ENCODE results near the gene RPS6KA2.
"Not testable (repeated sequence)": the region's sequence is repeated elsewhere in the genome, so short reads cannot be mapped to it uniquely, and the experiment has no call there.

The RPS6KA2 gene

GRCh38 chr6:166411721-166412151, 215.3 kb downstream of the RPS6KA2 start:
- peak; percentile 30 for DNase-seq

DNA sequence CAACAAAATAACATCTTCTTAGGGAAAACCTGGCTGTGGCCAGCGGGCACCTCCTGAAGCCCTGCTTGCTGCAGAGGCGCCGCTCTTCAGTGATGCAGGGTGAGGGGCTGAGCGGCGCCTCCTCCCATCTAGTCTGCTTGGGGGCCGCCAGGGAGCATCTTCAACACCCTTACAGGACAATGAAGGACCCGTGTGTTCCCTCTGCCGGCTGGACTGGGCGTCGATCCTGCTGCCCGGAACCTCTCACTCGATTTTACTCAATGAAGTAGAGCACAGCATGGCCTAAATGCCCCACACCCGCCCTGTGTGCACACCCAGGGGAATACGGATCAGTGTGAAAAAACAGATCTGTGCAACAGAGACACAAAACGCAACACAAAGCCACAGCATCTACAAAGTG, 215.8 kb downstream of the RPS6KA2 start:
- no peak for DNase-seq

DNA sequence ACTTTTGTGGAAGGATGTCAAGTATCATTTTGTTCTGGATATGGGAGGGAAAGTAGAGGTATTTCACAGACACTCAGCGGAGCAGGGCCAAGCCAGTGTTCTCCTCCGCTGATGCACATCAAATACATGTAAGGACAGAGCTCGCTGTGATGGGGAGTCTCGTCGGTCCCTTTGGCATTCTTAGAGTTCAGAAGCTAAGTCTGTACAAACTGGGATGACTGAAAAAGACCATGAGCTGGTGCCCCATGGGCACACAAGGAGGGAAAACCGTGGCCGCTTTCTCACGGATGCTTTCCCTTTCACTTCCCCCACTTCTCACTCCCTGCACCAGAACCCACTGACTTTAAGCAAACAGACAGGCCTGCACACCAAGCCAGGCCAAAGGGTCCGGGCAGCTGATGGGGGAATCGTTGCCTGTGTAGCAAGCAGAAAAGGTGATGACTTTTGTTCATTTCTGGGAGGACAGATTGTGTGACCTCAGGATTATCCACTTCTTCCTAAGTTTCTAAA, 216.6 kb downstream of the RPS6KA2 start:
- no peak for DNase-seq

- no peak for DNase-seq
Measured at GRCh38 chr6:166408936-166409755, 217.9 kb downstream of the RPS6KA2 start.

DNA sequence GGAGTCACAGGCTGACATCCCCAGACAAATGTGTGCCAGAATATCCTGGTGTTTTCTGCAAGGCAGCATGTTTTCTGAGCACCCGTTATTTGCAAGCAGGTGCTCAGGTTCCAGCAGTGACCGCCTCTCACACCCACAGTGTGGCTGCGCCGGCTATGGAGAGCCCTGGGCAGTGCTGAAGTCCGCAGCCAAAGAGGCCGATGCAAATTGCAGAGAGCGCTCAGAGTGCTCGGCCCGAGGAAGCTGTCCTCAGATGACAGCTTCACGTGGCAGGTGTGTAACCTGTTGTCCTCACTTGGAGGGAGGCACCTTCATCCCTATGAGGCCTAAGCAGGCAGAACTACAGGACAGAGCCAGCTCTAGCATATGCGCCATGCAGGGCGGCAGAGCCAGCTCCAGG, 220.9 kb downstream of the RPS6KA2 start:
- no peak for DNase-seq

DNA sequence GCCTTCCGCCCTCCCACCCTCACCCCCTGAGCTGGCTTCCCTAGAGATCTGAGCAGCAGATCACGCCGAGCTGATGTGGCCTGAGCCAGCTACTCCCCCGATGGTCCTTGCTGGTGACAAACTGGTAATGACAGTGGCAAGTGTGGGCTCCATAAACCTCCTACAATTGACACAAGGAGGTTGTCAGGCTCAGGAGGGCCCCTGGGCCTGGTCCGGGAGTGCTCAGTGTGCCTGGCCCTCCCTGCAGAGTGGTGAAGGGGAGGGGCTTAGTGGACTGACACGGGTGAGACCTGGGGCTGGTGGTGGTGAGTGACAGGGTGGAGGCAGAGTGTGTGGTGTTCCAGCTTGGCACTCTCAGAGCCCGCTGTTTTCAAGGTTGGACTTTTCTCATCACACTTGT, 221.7 kb downstream of the RPS6KA2 start:
- DNase-seq, result no peak

- DNase-seq, result no peak
Measured at GRCh38 chr6:166402582-166403277, 224.3 kb downstream of the RPS6KA2 start.

- peak; percentile 60 for DNase-seq
Measured at GRCh38 chr6:166400649-166401250, 226.3 kb downstream of the RPS6KA2 start.

DNA sequence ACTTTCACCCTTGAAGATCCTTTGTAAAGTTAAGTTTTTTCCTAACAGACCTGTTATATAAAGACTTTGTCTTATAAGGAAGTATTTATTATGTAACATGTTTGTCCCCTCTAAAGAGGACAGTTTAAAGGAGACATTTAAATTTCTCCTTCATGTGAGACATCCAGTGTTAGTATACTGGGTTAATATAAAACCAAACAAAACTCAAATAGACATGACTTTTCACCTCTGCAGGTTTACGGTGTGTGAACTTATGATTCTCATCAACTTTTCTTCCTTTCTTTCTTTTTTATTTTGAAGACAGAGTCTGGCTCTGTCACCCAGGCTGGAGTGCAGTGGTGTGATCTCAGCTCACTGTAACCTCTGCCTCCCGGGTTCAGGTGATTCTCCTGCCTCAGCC, 226.9 kb downstream of the RPS6KA2 start:
- no peak for DNase-seq

GRCh38 chr6:166398348-166398747, 228.7 kb downstream of the RPS6KA2 start:
- DNase-seq, result no peak

DNA sequence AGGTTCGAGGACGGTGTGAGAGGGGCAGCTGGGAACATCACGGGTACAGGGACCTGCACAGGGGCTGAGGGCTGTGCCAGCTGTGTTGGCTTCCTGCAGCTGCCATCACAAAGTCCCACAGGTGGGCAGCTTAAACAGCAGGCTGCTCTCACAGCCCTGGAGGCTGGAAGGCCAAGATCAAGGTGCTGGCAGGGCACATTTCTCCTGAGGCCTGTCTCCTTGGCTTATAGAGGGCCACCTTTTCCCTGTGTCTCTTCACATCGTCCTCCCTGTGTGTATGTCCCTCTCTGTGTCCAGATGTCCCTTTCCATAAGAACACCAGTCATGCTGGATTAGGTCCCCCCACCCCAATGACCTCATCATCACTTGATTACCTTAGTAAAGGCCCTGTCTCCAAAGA, 229.2 kb downstream of the RPS6KA2 start:
- no peak for DNase-seq

- no peak for DNase-seq
Measured at GRCh38 chr6:166395778-166396177, 231.3 kb downstream of the RPS6KA2 start.

DNA sequence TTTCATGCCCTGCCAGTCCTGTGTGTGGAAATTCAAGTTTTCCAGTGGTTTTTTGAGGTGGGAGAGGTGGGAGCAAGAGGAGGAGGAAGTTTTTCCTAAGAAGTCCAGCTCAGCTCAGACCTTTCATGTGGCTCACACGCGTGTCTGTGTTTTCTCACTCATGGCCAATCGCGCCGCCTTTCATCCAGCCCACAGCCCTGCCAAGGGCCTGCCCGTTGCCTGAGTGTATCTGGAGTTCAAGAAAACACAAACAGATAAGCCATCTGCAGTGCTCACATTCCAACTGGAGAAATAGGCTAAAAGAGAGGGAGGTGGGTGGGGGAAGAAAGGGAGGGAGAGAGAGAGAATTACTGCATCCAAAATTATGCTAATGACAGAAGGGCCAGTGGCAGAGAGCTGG, 231.7 kb downstream of the RPS6KA2 start:
- no peak for DNase-seq

- DNase-seq, result no peak
Measured at GRCh38 chr6:166394036-166394892, 232.8 kb downstream of the RPS6KA2 start.

DNA sequence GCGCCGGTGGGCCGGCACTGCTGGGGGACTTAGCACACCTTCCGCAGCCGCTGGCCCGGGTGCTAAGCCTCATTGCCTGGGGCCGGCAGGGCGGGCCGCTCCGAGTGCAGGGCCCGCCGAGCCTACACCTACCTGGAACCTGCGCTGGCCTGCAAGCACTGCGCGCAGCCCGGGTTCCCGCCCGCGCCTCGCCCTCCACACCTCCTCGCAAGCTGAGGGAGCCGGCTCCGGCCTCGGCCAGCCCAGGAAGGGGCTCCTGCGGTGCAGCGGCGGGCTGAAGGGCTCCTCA, 233.6 kb downstream of the RPS6KA2 start:
- no peak for DNase-seq

GRCh38 chr6:166392755-166393534, 234.1 kb downstream of the RPS6KA2 start:
- not testable (repeated sequence) for DNase-seq

- no peak for DNase-seq
Measured at GRCh38 chr6:166389119-166389518, 237.9 kb downstream of the RPS6KA2 start.

DNA sequence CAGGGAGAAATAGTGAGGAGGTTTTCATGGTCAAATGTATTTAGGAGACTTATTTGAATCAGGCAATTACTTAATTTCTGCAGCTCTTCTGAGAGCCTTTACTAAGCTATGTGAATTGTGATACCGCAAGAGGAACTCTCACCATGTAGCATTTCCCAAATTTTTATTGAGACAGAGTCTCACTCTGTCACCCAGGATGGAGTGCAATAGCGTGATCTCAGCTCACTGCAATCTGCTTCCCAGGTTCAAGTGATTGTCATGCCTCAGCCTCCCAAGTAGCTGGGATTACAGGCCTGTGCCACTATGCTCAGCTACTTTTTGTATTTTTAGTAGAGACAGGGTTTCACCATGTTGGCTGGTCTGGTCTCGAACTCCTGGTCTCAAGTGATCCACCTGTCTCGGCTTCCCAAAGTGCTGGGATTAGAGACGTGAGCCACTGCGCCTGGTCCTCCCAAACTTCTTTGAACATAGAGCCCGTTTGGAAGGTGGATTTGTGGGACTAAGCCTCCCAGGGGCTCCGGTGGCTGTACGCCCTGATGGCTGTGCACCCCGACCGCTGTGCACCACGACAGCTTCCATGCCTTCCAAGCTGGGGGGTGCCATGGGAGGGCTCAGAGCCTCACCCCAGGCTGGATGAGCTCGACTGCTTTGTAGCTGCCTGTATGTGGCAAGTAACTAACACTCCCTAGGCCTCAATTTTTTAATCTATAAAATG, 238.6 kb downstream of the RPS6KA2 start:
- no peak for DNase-seq

GRCh38 chr6:166387642-166388289, 239.3 kb downstream of the RPS6KA2 start:
- DNase-seq, result no peak

DNA sequence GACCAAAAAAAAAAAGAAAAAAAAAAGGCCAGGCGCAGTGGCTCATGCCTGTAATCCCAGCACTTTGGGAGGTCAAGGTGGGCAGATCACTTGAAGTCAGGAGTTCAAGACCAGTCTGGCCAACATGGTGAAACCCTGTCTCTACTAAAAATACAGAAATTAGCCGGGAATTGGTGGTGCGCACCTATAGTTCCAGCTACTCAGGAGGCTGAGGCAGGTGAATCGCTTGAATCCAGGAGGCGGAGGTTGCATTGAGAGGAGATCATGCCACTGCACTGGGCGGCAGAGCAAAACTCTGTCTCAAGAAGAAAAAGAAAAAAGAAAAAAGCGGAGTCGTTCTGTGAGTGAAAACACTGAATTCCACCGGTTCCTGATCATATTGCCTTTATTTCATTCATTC, 240.0 kb downstream of the RPS6KA2 start:
- DNase-seq, result not testable (repeated sequence)

GRCh38 chr6:166386111-166386510, 240.9 kb downstream of the RPS6KA2 start:
- no peak for DNase-seq

Data from activated CD4-positive, alpha-beta T cell treated with anti-CD3 and anti-CD28 coated beads for 48 hours (primary cell).